Measurements from ENCODE around the gene MCM3.

Gene MCM3

GRCh38 chr6:52303178-52303577, 18.6 kb upstream of the MCM3 start:
- no peak for DNase-seq (ENCODE audit: extremely low read depth in 1 of 2, low read depth in 1 of 2)

GRCh38 chr6:52301326-52301725, 16.8 kb upstream of the MCM3 start:
- no peak for DNase-seq (ENCODE audit: extremely low read depth in 1 of 2, low read depth in 1 of 2)

- no peak for DNase-seq (ENCODE audit: extremely low read depth in 1 of 2, low read depth in 1 of 2)
Measured at GRCh38 chr6:52300489-52300931, 16.0 kb upstream of the MCM3 start.

- no peak for DNase-seq (ENCODE audit: extremely low read depth in 1 of 2, low read depth in 1 of 2)
Measured at GRCh38 chr6:52299653-52300052, 15.1 kb upstream of the MCM3 start.

- no peak for DNase-seq (ENCODE audit: extremely low read depth in 1 of 2, low read depth in 1 of 2)
Measured at GRCh38 chr6:52297433-52297832, 12.9 kb upstream of the MCM3 start.

GRCh38 chr6:52293067-52293466, 8.5 kb upstream of the MCM3 start:
- DNase-seq (ENCODE audit: extremely low read depth in 1 of 2, low read depth in 1 of 2) = no peak

- DNase-seq (ENCODE audit: extremely low read depth in 1 of 2, low read depth in 1 of 2) = no peak
Measured at GRCh38 chr6:52288841-52289240, 4.3 kb upstream of the MCM3 start.

GRCh38 chr6:52288216-52288615, 3.7 kb upstream of the MCM3 start:
- no peak for DNase-seq (ENCODE audit: extremely low read depth in 1 of 2, low read depth in 1 of 2)

GRCh38 chr6:52286798-52287432, 2.4 kb upstream of the MCM3 start:
- peak in 1 of 2 donors; percentile 33 for DNase-seq (ENCODE audit: extremely low read depth in 1 of 2, low read depth in 1 of 2)

- no peak for DNase-seq (ENCODE audit: extremely low read depth in 1 of 2, low read depth in 1 of 2)
Measured at GRCh38 chr6:52285177-52286068, 881 bp upstream of the MCM3 start.

GRCh38 chr6:52284131-52284459, 447 bp downstream of the MCM3 start:
- DNase-seq (ENCODE audit: extremely low read depth in 1 of 2, low read depth in 1 of 2) = no peak

GRCh38 chr6:52283111-52283510, 1.4 kb downstream of the MCM3 start:
- DNase-seq (ENCODE audit: extremely low read depth in 1 of 2, low read depth in 1 of 2) = no peak

- DNase-seq (ENCODE audit: extremely low read depth in 1 of 2, low read depth in 1 of 2) = no peak
Measured at GRCh38 chr6:52276130-52276529, 8.4 kb downstream of the MCM3 start.

GRCh38 chr6:52271852-52272460, 12.6 kb downstream of the MCM3 start:
- DNase-seq (ENCODE audit: extremely low read depth in 1 of 2, low read depth in 1 of 2) = no peak

- DNase-seq (ENCODE audit: extremely low read depth in 1 of 2, low read depth in 1 of 2) = peak; percentile 26 to 48
Measured at GRCh38 chr6:52263709-52264540, 20.6 kb downstream of the MCM3 start.

GRCh38 chr6:52262620-52263344, 21.8 kb downstream of the MCM3 start:
- DNase-seq (ENCODE audit: extremely low read depth in 1 of 2, low read depth in 1 of 2) = no peak

GRCh38 chr6:52261229-52261628, 23.3 kb downstream of the MCM3 start:
- DNase-seq (ENCODE audit: extremely low read depth in 1 of 2, low read depth in 1 of 2) = no peak

- no peak for DNase-seq (ENCODE audit: extremely low read depth in 1 of 2, low read depth in 1 of 2)
Measured at GRCh38 chr6:52260634-52261033, 23.9 kb downstream of the MCM3 start.

GRCh38 chr6:52255434-52255833, 29.1 kb downstream of the MCM3 start:
- no peak for DNase-seq (ENCODE audit: extremely low read depth in 1 of 2, low read depth in 1 of 2)

- no peak for DNase-seq (ENCODE audit: extremely low read depth in 1 of 2, low read depth in 1 of 2)
Measured at GRCh38 chr6:52254731-52255378, 29.7 kb downstream of the MCM3 start.
